Suppressor macrophage (primary cell): ENCODE data around the gene TCERG1.

Source experiments
- DNase-seq, 4 experiments: peaks; one replicate each; pipeline ENCODE4 v3.0.0-alpha.2; 2020 to 2022
- total RNA-seq, 17 experiments: gene quantifications; one replicate each; lab custom pipeline; 2026; ENCODE audit warnings: mixed read lengths in 6 of 17, inconsistent platforms in 3 of 17; lab: John Stamatoyannopoulos, UW

The TCERG1 gene
- total RNA-seq: 30.8 to 88.5 (median 59.4) reads per million in 17 experiments

DNA sequence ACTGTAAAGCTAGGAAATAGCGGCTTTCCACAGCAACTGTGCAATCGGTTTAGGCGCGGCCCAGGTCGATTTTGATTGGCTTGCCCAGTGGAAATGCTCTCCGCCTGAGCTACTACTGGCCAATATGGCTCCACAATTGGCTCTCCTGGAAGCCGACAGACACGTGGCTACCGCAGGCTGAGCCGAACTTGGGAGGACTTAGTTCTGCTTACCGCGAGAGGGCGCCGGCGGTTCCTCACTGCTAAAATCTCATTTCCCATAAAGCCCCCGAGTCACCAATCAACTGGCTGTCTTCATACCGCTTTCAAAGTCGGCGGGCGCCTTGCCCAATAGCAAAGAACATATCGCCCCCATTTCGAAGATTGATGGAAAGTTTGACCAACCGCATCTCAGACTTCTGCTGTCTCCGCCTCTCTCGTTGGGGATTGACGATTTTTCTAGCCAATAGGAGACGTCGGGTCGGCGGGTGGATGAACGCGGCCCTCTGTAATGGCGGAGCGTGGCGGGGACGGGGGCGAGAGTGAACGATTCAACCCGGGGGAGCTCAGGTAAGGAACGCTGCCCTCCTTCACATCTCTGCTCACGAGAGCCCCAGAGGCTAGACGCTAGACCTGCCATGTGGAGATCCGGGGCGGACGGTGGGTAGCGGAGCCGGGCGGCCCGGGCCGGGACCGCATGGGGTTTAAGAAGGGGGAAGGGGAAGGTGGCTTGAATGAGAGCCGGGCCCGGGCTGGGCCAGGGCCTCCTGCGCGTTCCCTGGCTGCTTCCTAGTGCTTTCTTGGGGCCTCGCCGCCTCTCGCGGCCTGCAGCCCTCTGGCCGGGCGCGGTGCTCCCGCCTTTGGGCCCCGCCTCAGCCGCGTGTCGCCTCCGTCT is at the start of gene TCERG1:
TSS of gene TCERG1 (plus strand) at position 473 of the 873 bp plus-strand sequence. CDS start at position 490, 17 bp downstream.
- DNase-seq: peak; percentile 99 to 100 (median 100)

DNA sequence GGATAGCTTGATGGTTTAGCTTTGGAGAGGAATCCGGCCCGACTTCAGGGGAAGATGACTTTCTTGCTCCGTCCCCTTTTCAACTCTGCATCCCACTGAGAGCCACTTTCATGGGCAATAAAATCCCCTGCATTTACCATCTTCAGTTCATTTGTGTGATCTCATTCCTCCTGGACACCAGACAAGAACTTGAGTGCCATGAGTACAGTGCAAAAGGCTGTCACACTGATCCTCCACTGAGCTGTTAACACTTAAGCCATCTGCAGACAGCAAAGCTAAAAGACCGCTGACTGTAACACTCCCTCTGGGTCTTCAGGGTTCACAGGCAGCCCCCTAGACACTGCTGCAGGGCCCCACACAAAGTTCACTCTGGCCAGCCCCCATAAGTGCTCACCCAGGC is 48.3 kb upstream of the TCERG1 start:
- DNase-seq: no peak

DNA sequence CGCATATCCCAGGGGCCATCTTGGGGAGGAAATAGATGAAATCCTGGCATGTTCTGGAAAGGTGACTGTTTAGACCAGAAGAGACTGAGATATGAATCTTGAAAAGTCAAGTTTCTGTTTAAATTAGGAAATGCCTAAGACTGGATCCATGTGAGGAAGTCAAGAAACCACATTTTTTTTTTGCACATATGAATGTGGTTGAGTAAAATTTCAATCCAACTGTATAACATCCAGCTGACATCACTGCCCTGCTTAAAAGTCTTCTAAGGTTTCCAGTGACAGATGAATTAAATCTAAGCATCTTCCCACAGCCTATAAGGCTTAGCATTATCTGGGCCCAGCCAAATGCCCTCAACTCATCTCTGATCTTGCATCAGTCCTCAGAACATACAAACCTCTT is 47.7 kb upstream of the TCERG1 start:
- peak; percentile 2 to 41 (median 20) for DNase-seq

GRCh38 chr5:146400201-146400600 is 46.9 kb upstream of the TCERG1 start:
- no peak for DNase-seq

DNA sequence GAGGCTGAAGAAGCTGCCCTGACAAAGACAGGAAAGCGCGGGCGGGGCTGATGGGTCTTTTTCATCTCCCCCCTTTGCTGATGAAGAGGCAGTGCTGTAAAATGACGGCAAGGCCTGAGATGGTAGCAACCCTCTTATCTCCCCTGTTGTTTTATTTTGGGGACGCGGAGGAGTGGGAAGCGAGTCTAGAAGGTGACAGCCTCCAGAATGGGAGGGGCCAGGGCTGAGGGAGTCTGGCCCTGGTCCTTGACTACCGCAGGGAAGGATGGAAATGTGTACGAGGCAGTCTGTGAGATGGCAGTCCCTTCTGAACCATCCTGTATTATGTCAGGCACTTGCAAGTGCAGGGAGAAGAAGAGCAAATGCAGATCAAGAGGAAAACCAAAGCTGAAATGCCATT is 46.1 kb upstream of the TCERG1 start:
- no peak for DNase-seq

- DNase-seq: no peak
Measured at GRCh38 chr5:146402949-146403348, 44.2 kb upstream of the TCERG1 start.

DNA sequence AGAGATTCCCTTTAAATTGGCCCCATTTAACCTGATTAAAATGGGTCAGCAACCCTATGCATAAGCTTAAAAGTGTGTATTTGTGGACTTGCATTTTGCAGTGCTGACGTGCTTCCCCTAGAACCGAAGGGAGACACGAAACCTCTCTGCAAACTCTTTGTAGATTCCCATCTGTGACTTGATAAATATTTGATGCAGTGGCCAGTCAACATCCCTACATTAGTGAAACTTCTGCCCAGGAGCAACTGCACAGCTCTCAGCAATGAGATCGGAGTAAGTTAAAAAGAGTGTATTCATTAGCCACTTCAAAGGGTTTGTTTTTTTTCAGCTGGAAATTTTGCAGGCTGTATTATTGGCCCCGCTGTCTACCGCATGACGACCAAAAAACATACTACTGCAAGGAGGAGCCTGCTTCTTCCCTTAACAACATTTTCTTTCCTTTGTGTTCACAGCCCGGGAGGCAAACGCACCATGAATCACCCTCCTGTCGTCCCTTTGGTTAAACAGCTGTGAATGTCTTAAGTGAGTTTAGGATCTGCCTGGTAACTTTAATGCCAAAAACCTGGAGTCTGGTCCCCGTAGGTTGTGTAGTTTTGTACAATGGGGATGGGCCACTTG is 38.0 kb upstream of the TCERG1 start:
- no peak for DNase-seq

DNA sequence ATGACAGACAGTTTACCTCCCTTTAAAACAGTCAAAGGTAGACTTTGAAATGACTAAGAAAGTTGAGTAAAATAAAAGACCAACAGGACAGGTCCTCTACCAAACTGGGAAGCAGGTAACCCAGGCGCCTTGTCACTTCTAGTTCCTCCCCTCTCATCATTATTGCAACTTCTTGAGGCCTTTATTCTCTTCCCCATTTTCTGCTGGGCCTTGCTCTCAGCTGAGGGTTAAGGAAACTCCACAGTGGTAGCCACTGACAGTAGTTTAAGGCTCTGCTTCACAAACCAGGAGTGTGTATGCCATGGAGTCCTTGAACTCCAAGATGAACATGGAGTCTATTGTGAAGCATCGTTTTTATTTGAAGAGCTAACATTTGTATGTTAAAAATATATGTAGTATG is 36.9 kb upstream of the TCERG1 start:
- DNase-seq: peak in 3 of 4 experiments; percentile 17 to 37 (median 17)

GRCh38 chr5:146419696-146420095 is 27.4 kb upstream of the TCERG1 start:
- no peak for DNase-seq

DNA sequence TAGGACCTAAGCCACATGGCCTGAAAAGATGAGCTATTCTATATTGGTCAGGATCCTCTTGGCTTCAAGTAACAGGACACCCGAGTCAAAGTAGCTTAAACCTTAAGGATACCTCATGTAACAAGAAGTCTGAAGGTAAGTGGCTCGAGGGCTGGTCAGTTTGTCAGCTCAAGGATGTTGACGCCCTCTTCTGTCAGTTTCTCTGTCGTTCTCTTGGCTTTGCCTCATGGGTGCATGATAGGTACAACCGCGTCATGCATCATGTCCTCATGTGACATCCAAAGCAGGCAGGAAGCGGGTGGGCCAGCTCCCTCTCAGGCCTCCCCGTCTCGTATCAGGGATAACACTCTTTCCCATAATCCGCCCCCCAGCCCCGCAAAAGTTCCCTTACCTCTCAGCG is 22.1 kb upstream of the TCERG1 start:
- no peak for DNase-seq

DNA sequence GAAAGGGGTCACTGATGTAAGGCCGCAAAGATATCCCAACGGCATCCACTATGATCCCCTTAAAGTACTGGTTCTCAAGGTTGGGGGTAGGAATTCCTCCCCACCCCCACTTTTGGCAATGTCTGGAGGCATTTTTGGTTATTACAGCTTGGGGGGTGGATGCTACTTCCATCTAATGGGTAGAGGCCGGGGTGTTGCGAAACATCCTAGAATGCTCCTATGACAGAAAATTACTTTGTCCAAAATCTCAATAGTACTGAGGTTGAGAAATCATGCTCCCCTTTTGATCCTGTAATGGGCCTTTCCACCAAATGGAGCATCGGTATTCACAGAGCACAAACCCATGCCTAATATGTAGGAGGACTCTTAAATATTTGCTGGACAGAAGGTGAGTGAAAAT is 20.8 kb upstream of the TCERG1 start:
- no peak for DNase-seq

GRCh38 chr5:146426853-146427618 is 20.1 kb upstream of the TCERG1 start:
- peak; percentile 25 to 79 (median 59) for DNase-seq

DNA sequence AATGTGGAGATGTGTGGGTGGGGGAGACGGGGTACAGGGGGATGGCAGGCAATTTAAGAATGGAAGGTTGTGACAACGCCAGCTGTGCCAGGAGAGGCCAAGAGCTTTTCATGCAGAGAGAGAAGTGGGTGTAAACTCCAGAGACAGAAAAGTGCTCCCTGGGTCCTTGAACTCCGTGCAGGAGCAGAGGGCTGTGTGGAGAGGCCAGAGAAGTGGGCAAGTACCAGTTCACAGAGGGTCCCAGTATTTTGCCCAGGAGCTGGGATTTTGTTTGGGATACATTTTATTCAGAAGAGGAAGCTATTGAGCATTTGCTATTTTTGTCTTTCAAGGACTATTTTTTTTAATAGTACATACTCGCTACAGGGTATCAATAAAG is 19.5 kb upstream of the TCERG1 start:
- DNase-seq: no peak

- no peak for DNase-seq
Measured at GRCh38 chr5:146428658-146429057, 18.5 kb upstream of the TCERG1 start.

- DNase-seq: no peak
Measured at GRCh38 chr5:146440353-146440752, 6.8 kb upstream of the TCERG1 start.

DNA sequence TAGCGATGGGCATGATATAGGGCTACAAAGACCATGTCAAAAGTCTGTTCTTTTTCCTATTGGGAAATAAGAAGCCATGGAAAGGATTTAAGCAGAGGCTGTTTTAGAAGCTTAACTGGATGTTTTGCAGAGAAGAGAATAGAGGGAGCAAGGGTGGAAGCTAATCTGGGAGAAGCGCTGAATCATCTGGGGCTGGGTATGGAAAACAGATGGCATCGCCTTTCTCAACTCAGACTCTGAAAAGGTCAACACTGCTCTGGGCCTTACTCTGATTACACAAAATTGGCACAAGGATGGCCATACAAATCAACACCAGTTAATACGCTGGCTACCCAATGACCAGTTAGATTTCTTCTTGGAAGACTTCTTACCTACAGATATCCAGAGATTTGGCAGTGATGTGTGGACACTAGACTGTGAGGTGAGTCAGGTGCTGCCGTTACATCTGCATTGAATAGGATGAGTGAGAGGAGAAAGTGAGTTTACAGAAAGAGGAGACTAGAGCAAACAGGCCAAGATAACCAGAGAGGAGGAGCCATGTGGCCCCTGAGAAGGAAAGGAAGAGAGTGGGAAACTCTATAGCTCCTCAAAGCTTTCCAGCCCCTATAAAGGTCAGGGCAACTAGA is 6.2 kb upstream of the TCERG1 start:
- DNase-seq: no peak

GRCh38 chr5:146441896-146442295 is 5.2 kb upstream of the TCERG1 start:
- DNase-seq: no peak

- DNase-seq: peak; percentile 49 to 70 (median 64)
Measured at GRCh38 chr5:146447734-146448380, 724 bp downstream of the TCERG1 start.

DNA sequence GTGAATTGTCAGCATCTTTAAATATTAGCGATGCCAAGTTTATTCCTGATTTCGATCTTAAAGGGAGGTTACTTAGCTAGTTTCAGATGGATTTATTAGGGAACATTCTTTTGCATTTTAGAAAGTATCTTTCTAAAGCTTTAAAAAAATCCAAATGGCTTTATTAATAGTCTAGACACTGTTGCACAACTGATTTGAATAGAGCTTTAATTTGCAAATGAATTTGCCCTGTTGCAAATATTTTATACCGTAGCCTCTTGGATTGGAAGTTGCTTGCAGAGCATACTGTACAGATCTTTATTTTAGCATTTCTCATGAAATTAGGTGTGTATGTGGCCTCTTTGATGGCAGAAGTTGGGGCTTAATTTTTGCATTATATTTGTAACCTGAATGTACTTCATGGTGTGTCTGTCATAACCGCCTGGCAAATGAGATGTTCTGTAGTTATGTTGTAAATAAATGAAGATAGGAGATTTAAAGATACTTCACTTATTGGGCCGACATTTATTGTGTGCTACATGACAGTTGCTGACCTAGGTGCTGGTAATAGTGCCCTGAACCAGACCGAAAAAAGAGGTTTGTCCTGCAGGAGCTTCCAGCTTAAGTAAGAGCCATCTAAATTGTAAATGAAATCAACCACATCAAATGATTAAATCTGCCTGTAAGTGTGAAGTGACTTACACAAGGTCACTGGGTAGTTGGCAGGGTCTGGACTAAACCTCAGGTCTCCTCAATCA is 1.8 kb downstream of the TCERG1 start:
- no peak for DNase-seq

GRCh38 chr5:146450002-146450401 is 2.9 kb downstream of the TCERG1 start:
- peak in 2 of 4 experiments; percentile 30 to 31 for DNase-seq

DNA sequence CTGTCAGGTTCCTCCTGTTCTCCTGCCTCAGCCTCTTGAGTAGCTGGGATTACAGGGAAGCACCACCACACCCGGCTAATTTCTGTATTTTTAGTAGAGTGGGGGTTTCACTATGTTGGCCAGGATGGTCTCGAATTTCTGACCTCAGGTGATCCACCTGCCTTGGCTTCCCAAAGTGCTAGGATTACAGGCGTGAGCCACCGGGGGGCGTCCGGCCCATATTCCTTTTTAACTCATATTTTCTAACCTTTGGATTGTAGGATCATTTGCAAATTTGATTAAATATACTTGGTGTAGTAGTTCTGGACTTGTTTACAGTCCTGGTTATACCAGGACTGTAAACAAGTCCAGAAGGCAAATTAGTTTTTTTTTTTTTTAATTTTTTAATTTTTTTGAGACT is 4.3 kb downstream of the TCERG1 start:
- no peak for DNase-seq
